Bone marrow (tissue), 2 donors: Measurements from ENCODE around the gene ECSIT.

ENCODE experiments used
- DNase-seq, 2 donors: peaks; one replicate each; lab custom pipeline; 2025; lab: John Stamatoyannopoulos, UW

The ECSIT gene

GRCh38 chr19:11550265-11550664 lies 21.3 kb upstream of the ECSIT start:
- DNase-seq = no peak

- DNase-seq = no peak
These were observed 20.5 kb upstream of the ECSIT start for GRCh38 chr19:11549386-11549953.

- no peak for DNase-seq
These were observed 19.2 kb upstream of the ECSIT start for GRCh38 chr19:11547929-11548700.

GRCh38 chr19:11541238-11541637 lies 12.3 kb upstream of the ECSIT start:
- no peak for DNase-seq

- DNase-seq = no peak
These were observed 11.7 kb upstream of the ECSIT start for GRCh38 chr19:11540645-11541044.

GRCh38 chr19:11539495-11540365 lies 10.8 kb upstream of the ECSIT start:
- no peak for DNase-seq

GRCh38 chr19:11538232-11539036 lies 9.5 kb upstream of the ECSIT start, which contains the start of gene CNN1:
TSS of gene CNN1 (plus strand) at chr19:11538851. CDS start at chr19:11538928, 77 bp downstream.
- no peak for DNase-seq

- DNase-seq = peak in 1 of 2 donors; percentile 88
These were observed 7.1 kb upstream of the ECSIT start for GRCh38 chr19:11535792-11536595.

- no peak for DNase-seq
These were observed 6.0 kb upstream of the ECSIT start for GRCh38 chr19:11534948-11535347.

GRCh38 chr19:11534538-11534937 lies 5.6 kb upstream of the ECSIT start:
- no peak for DNase-seq

- DNase-seq = no peak
These were observed 1.5 kb upstream of the ECSIT start for GRCh38 chr19:11530432-11530831.

- no peak for DNase-seq
These were observed 9.8 kb downstream of the ECSIT start for GRCh38 chr19:11519138-11519537.

- DNase-seq = no peak
These were observed 15.0 kb downstream of the ECSIT start for GRCh38 chr19:11513946-11514345.

- no peak for DNase-seq
These were observed 18.5 kb downstream of the ECSIT start for GRCh38 chr19:11510444-11510843.

- DNase-seq = no peak
These were observed 21.4 kb downstream of the ECSIT start for GRCh38 chr19:11507370-11508078.

GRCh38 chr19:11506967-11507366 lies 22.0 kb downstream of the ECSIT start:
- DNase-seq = no peak

GRCh38 chr19:11506101-11506555 lies 22.8 kb downstream of the ECSIT start:
- DNase-seq = no peak

GRCh38 chr19:11505504-11506100 lies 23.3 kb downstream of the ECSIT start, which contains the start of gene ZNF653:
TSS of gene ZNF653 (minus strand) at chr19:11505839. CDS start at chr19:11505786, 53 bp downstream.
- peak; percentile 92 to 93 for DNase-seq

- DNase-seq = peak; percentile 81 to 88
These were observed 23.9 kb downstream of the ECSIT start for GRCh38 chr19:11505032-11505503.
